HEK293T (cell line): ENCODE data around the gene DAPK1.

Experiments used
- ARNT ChIP-seq: fragments of 450-650 bp; IDR thresholded peaks from 2 replicates; pipeline ENCODE4 v1.6.1; 2017; ENCODE audit warnings: mild to moderate bottlenecking
- BHLHE40 ChIP-seq: fragments of 450-650 bp; IDR thresholded peaks from 2 replicates; pipeline ENCODE4 v1.6.1; 2016; ENCODE audit warnings: mild to moderate bottlenecking, moderate library complexity, borderline replicate concordance
- CTBP1 ChIP-seq: fragments of 450-650 bp; IDR thresholded peaks from 2 replicates; pipeline ENCODE4 v1.6.1; 2016; ENCODE audit warnings: borderline replicate concordance
- FOXA1 ChIP-seq: fragments of 450-650 bp; IDR thresholded peaks from 2 replicates; pipeline ENCODE4 v1.6.1; 2016; ENCODE audit warnings: mild to moderate bottlenecking
- FOXK2 ChIP-seq: fragments of 450-650 bp; IDR thresholded peaks from 2 replicates; pipeline ENCODE4 v1.6.1; 2016; ENCODE audit warnings: mild to moderate bottlenecking
- PKNOX1 ChIP-seq: fragments of 450-650 bp; IDR thresholded peaks from 2 replicates; pipeline ENCODE4 v1.6.1; 2016
- SP1 ChIP-seq: fragments of 450-650 bp; IDR thresholded peaks from 2 replicates; pipeline ENCODE4 v1.6.1; 2017
- ZNF384 ChIP-seq: fragments of 450-650 bp; IDR thresholded peaks from 2 replicates; pipeline ENCODE4 v1.6.1; 2016

GRCh38 chr9:87498046-87498810 lies 561 bp downstream of the DAPK1 start:
- TF ChIP-seq PKNOX1 (no peak), FOXA1 (no peak), SP1 (no peak), ZNF384 (no peak), CTBP1 (no peak), ARNT (no peak), FOXK2 (no peak), BHLHE40 (no peak)
